OCI-LY1 (cell line): Measurements from ENCODE around the gene GPR180.

Experiments
- H2AFZ ChIP-seq: fragments of 200-600 bp; sonication (generic), shearing (Covaris generic); 2 replicates; pipeline ENCODE4 v1.6.0; 2014; ENCODE audit warnings: antibody characterized with exemption, mild to moderate bottlenecking, low read length
- H3F3A ChIP-seq: fragments of 200-600 bp; sonication (generic), shearing (Covaris generic); 2 replicates; pipeline ENCODE4 v1.6.0; 2014; ENCODE audit warnings: mild to moderate bottlenecking, antibody characterized with exemption, low read length, moderate library complexity; ENCODE audit not compliant: insufficient read depth
- H3K27ac ChIP-seq: fragments of 200-600 bp; sonication (generic); 2 replicates; pipeline ENCODE4 v1.5.1; 2014; ENCODE audit warnings: low read length, mixed run types, mild to moderate bottlenecking, low read depth; ENCODE audit not compliant: poor library complexity, severe bottlenecking
- H3K27me3 ChIP-seq: fragments of 200-600 bp; sonication (generic); 2 replicates; pipeline ENCODE4 v1.6.0; 2014; ENCODE audit warnings: antibody characterized with exemption, mild to moderate bottlenecking, low read length, moderate library complexity; ENCODE audit not compliant: insufficient read depth
- H3K36me3 ChIP-seq: fragments of 200-600 bp; sonication (generic); 2 replicates; pipeline ENCODE4 v1.6.1; 2014; ENCODE audit warnings: mild to moderate bottlenecking, antibody characterized with exemption, low read length, moderate library complexity, mixed read lengths; ENCODE audit not compliant: insufficient read depth
- H3K4me1 ChIP-seq: fragments of 200-600 bp; sonication (generic); 2 replicates; pipeline ENCODE4 v1.5.1; 2014; ENCODE audit warnings: mild to moderate bottlenecking, low read length, moderate library complexity; ENCODE audit not compliant: insufficient read depth, severe bottlenecking
- H3K4me2 ChIP-seq: fragments of 200-600 bp; sonication (generic), shearing (Covaris generic); 2 replicates; pipeline ENCODE4 v1.6.1; 2014; ENCODE audit warnings: low read length
- H3K4me3 ChIP-seq: fragments of 200-600 bp; sonication (generic); 2 replicates; pipeline ENCODE4 v1.5.1; 2014; ENCODE audit warnings: low read length, low read depth, mild to moderate bottlenecking, mixed read lengths; ENCODE audit not compliant: poor library complexity, severe bottlenecking
- H3K79me2 ChIP-seq: fragments of 200-600 bp; shearing (Covaris generic); 2 replicates; pipeline ENCODE4 v1.6.1; 2016; ENCODE audit warnings: mixed run types, low read length, mixed read lengths; ENCODE audit not compliant: insufficient read depth
- H3K9ac ChIP-seq: fragments of 200-600 bp; sonication (generic), shearing (Covaris generic); 2 replicates; pipeline ENCODE4 v1.6.1; 2014; ENCODE audit warnings: mild to moderate bottlenecking, low read length, mixed read lengths
- H3K9me2 ChIP-seq: fragments of 200-600 bp; sonication (generic), shearing (Covaris generic); 2 replicates; pipeline ENCODE4 v1.6.1; 2014; ENCODE audit warnings: low read depth, mild to moderate bottlenecking, low read length, mixed read lengths
- H3K9me3 ChIP-seq: fragments of 200-600 bp; shearing (Covaris generic); 2 replicates; pipeline ENCODE4 v1.6.1; 2014; ENCODE audit warnings: low read length, mixed read lengths
- H4K20me1 ChIP-seq: fragments of 200-600 bp; sonication (generic), shearing (Covaris generic); 2 replicates; pipeline ENCODE4 v1.6.0; 2016; ENCODE audit warnings: mild to moderate bottlenecking, low read length; ENCODE audit not compliant: insufficient read depth
- EZH2 ChIP-seq: fragments of 200-600 bp; sonication (generic), shearing (Covaris generic); IDR thresholded peaks from 2 replicates; pipeline ENCODE4 v1.8.0; 2017; ENCODE audit warnings: borderline replicate concordance, mixed run types, mild to moderate bottlenecking, antibody characterized with exemption, low read length, moderate library complexity, mixed read lengths
- TF ChIP-seq, protein P1 (sequence below): fragments of 200-600 bp; sonication (generic), shearing (Covaris generic); IDR thresholded peaks from 2 replicates; pipeline ENCODE4 v1.5.1; 2017; ENCODE audit warnings: mild to moderate bottlenecking, antibody characterized with exemption, low read length, moderate library complexity, mixed read lengths

GPR180 gene

GRCh38 chr13:94586371-94586770 lies 15.3 kb upstream of the GPR180 start:
- H3K36me3 ChIP-seq, result peaks cover 86% of the 10 kb centered on the region
- H3K4me3 ChIP-seq, result no peak overlapping the region
- no peaks in the 10 kb centered on the region for H3K79me2 ChIP-seq

GRCh38 chr13:94588541-94588940 lies 13.1 kb upstream of the GPR180 start:
- Histone ChIP-seq H4K20me1 (no peaks in the 10 kb centered on the region), H3F3A (no peaks in the 10 kb centered on the region; the same call in 1 of the 2 replicates), H3K9ac (no peak overlapping the region), H3K27me3 (no peaks in the 10 kb centered on the region), H3K36me3 (peaks cover 87% of the 10 kb centered on the region), H2AFZ (no peak overlapping the region), H3K9me2 (no peaks in the 10 kb centered on the region), H3K27ac (no peak overlapping the region), H3K4me3 (no peak overlapping the region), H3K9me3 (no peaks in the 10 kb centered on the region), H3K4me2 (no peak overlapping the region), H3K79me2 (peaks cover 6% of the 10 kb centered on the region), H3K4me1 (peaks cover 5% of the 10 kb centered on the region)
- no peak for TF ChIP-seq EZH2
- TF ChIP-seq, protein P1, sequence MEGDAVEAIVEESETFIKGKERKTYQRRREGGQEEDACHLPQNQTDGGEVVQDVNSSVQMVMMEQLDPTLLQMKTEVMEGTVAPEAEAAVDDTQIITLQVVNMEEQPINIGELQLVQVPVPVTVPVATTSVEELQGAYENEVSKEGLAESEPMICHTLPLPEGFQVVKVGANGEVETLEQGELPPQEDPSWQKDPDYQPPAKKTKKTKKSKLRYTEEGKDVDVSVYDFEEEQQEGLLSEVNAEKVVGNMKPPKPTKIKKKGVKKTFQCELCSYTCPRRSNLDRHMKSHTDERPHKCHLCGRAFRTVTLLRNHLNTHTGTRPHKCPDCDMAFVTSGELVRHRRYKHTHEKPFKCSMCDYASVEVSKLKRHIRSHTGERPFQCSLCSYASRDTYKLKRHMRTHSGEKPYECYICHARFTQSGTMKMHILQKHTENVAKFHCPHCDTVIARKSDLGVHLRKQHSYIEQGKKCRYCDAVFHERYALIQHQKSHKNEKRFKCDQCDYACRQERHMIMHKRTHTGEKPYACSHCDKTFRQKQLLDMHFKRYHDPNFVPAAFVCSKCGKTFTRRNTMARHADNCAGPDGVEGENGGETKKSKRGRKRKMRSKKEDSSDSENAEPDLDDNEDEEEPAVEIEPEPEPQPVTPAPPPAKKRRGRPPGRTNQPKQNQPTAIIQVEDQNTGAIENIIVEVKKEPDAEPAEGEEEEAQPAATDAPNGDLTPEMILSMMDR, result no peak

More at GRCh38 chr13:94586371-94586770, 15.3 kb upstream of the GPR180 start:
- H3F3A ChIP-seq, result no peaks in the 10 kb centered on the region; the same call in 1 of the 2 replicates
- no peaks in the 10 kb centered on the region for H4K20me1 ChIP-seq
- no peaks in the 10 kb centered on the region for H3K27me3 ChIP-seq
- no peaks in the 10 kb centered on the region for H3K4me1 ChIP-seq
- no peaks in the 10 kb centered on the region for H3K9me2 ChIP-seq
- no peak overlapping the region for H3K27ac ChIP-seq
- H2AFZ ChIP-seq, result no peak overlapping the region
- H3K9me3 ChIP-seq, result no peaks in the 10 kb centered on the region
- no peak overlapping the region for H3K9ac ChIP-seq
- no peak for TF ChIP-seq EZH2
- TF ChIP-seq, protein P1, result no peak
- H3K4me2 ChIP-seq, result no peak overlapping the region

DNA sequence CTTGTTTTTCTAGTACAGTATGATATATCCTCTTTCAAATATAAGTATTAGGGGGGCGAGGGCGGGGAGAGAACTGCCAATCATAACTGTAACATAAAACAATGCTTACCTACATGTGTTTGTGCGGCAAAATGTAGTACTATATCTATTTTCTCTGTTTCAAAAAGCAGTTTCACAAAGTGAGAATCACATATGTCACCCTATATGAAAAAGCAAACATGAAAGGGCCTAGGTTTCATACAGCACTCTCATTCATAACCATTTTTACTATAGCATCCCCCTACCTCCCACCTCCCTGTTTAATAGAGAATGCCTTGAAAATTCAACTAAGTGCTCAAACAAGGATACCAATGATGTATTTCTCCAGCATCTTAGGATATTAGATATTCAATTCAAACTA lies 10.9 kb upstream of the GPR180 start:
- H3K79me2 ChIP-seq, result peaks cover 28% of the 10 kb centered on the region

More for the DNA sequence above, 10.9 kb upstream of the GPR180 start:
- H3K9ac ChIP-seq, result no peak overlapping the region
- no peaks in the 10 kb centered on the region for H3K27me3 ChIP-seq
- H3K9me3 ChIP-seq, result no peaks in the 10 kb centered on the region
- no peak overlapping the region for H2AFZ ChIP-seq
- peaks cover 22% of the 10 kb centered on the region for H3K4me1 ChIP-seq
- H3F3A ChIP-seq, result no peaks in the 10 kb centered on the region; the same call in 1 of the 2 replicates
- TF ChIP-seq EZH2, result no peak
- TF ChIP-seq, protein P1, result no peak
- peaks cover 70% of the 10 kb centered on the region for H3K36me3 ChIP-seq
- H4K20me1 ChIP-seq, result no peaks in the 10 kb centered on the region
- no peaks in the 10 kb centered on the region for H3K9me2 ChIP-seq
- H3K27ac ChIP-seq, result no peak overlapping the region
- no peak overlapping the region for H3K4me3 ChIP-seq
- no peak overlapping the region for H3K4me2 ChIP-seq
